Ammon's horn (tissue), 1 donor: ENCODE measurements around the gene SNRK.
"Not testable (repeated sequence)": the region's sequence is repeated elsewhere in the genome, so short reads cannot be mapped to it uniquely, and the experiment has no call there.

ENCODE experiments used
- DNase-seq: peaks from one replicate; pipeline ENCODE4 v3.0.0-alpha.2; 2016; ENCODE audit warnings: low spot score

SNRK gene

DNA sequence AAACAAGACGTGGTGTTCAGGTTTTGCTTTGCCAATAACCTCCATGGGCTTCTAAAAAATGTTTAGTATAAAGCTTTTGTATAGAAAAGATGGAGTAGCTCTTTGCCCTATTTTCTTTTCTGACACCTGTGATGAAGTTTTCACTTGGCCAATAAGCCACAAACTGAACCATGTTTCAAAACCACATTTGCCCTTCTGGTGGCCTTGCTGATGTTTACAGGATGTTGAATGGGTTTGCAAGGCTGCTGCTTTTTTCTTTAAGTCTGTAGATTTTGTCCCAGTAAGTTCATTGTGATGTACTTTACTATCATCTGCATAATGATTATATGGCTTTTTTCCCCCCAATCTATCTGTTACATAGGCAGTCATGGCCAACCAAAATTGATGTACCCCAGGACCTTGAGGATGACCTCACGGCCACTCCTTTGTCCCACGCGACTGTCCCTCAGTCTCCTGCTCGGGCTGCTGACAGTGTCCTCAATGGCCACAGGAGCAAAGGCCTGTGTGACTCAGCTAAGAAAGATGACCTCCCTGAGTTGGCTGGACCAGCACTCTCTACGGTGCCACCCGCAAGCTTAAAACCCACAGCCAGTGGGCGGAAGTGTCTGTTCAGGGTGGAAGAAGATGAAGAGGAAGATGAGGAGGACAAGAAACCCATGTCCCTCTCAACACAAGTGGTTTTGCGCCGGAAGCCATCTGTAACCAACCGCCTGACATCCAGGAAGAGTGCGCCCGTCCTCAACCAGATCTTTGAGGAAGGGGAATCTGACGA is 60.8 kb downstream of the SNRK start:
- DNase-seq, result no peak

DNA sequence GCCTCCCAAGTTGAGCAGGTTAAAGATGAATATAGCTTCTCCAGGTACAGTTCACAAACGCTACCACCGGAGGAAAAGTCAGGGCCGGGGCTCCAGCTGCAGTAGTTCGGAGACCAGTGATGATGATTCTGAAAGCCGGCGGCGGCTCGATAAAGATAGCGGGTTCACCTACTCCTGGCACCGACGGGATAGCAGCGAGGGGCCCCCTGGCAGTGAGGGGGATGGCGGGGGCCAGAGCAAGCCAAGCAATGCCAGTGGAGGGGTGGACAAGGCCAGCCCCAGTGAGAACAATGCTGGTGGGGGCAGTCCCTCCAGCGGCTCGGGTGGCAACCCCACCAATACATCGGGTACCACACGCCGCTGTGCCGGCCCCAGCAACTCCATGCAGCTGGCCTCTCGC is 61.4 kb downstream of the SNRK start:
- no peak for DNase-seq

DNA sequence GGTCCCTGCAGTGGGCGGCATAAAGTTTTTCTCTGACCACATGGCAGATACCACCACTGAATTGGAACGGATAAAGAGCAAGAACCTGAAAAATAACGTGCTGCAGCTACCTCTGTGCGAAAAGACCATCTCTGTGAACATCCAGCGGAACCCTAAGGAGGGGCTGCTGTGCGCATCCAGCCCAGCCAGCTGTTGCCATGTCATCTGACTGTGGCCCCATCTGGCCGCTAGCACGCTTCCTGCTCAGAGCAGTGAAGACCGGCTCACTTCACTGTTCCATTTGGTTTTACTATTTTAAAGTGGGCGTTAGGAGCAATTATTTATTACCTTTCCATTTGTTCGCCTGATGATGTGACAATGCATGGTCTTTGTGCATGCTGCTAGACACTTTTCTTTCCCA is 62.0 kb downstream of the SNRK start:
- no peak for DNase-seq

DNA sequence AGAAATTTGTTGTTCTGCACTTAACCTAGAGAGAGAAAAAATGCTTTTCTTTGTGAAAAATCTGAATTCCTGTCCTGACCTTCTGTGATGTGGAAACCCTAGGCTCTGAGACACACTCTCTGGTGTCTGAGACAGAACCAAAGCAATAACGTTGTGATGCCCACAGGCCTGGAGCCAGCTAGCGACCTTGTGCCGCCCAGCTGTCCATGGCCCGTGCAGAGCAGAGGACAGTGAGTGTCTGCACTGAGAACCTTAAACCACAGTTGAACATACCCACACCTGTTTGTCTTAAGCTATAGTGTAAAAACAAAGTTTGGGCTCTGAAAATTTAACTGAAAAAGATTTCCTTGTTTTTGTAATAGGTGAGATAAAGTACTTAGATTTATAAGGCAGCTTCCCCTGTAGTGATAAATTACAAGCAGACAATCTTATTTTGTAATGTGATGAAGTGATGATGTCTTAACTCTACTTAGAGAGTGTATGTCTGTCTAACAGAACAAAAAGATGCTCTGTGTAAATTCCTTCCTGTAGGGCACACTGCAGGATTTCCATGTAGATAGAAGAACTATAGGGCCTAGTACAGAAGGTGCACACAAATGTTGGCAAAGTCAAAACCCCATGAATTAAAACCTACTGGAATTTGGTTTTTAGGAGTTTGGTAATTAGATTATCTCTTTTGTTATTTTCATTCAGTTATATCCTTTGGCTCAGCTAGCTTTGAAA is 62.7 kb downstream of the SNRK start:
- DNase-seq, result no peak

DNA sequence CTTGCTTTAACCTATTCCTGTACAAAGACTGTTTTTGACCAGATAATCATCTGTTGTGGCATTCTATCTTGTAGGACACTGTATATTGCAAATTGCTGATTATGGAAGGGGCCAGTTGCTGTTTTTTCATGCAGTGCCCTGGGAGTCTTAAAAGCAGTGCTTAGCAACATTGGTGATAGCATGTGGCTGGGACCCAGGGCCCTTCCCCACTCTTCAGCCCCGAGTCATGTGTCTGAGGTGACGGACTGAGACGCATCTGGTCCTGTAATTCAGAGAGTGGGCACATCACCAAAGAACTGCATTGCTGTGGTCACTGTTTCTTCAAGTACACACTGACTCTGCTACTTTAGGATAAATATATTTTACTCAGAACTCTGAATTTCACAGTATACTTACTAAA is 63.4 kb downstream of the SNRK start:
- no peak for DNase-seq

DNA sequence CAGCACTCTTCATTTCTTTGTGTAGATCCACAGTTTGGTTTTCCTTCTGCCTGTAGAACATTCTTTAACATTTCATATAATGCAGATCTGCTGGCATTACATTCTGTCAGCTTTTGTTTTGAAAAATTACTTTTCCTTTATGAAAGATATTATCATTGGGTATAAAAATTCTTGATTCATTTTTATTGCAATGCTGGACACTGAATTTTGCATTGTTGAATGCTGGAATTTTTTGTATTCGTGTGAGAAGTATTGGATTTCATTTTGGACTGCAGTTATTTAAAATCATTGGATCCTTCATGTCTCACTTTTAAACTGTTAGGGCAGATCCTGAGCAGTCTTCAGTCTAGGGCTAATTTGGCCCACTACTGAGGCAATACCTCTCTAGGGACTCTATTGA is 67.1 kb downstream of the SNRK start:
- no peak for DNase-seq

DNA sequence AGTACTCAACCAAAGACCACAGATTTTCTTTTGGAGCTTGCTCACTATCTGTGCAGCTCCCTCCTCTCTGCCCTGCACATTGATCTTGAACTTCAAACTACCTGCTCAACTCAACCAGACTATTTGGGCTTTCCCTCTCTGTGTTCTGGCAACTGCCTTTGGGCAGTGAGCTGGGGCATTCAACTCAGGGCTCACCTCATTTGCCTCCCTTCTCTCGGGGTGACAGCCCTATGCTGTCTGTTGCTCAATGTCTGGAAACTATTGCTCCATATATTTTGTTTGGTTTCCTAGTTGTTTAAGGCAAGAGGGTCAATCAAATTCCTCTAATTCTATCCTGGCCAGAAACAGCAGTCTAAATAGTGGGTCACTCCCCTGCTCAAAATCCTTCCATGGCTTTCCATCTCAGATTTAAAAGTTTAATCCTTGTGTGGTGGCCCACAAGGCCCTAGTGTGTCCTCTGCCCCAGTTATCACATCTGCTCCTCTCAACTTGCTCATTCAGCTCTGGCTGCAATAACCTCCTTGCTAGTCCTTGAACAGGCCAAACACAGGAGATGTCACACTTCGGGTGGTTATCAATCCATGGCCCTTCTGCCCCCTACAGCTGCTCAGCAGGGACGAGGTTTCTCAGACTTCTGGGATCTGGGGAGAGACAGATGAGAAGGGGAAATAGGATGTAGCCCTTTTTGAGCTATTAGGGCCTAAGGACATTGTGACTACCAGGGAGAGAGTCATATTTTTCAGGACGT is 67.8 kb downstream of the SNRK start:
- no peak for DNase-seq

DNA sequence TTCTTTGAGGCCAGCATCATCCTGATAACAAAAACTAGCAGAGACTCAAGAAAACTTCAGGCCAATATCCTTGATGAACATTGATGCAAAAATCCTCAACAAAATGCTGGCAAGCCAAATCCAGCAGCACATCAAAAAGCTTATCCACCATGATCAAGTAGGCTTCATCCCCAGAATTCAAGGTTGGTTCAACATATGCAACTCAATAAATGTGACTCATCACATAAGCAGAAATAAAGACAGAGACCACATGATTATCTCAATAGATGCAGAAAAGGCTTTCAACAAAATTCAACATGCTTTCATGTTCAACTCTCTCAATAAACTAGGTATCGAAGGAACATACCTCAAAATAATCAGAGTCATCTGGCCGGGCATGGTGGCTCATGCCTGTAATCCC is 69.7 kb downstream of the SNRK start:
- not testable (repeated sequence) for DNase-seq

DNA sequence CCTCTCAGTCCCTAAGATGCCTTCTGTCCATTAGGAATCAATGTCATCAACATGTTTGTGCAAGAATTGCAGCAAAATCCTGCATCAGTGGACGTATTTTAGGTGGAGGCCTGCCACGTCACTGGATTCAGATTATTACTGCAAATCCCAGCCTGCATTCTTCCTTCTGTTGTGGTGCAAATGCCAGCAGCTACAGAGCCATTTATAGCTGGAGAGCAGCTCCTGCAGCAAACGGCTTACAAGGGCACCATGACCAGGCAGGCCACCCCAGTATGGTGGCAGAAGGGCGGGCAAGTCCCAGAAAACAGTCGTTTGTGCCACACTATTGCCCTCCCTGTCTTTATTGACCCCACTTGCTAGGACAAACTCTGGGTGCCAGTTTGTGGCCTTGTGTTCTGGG is 74.7 kb downstream of the SNRK start:
- no peak for DNase-seq

DNA sequence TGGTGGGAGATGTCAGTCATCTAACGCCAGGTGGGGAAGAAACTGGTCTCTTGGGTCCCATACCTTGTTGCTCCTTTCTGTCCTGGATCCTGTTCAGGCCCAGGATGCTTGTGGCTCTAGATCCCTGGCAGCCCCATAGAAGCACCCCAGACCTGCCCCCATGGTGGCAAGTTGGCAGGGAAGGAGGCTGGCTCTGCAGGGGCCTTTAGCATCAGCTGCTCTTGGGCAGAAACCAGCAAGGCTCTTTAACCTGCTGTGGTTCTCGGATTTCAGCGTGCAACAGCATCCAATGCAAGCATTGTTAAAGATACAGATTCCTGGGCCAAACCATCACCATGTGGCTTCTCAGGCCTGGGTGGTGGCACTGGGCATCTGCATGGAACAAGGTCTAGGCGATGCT is 75.8 kb downstream of the SNRK start:
- DNase-seq, result no peak

DNA sequence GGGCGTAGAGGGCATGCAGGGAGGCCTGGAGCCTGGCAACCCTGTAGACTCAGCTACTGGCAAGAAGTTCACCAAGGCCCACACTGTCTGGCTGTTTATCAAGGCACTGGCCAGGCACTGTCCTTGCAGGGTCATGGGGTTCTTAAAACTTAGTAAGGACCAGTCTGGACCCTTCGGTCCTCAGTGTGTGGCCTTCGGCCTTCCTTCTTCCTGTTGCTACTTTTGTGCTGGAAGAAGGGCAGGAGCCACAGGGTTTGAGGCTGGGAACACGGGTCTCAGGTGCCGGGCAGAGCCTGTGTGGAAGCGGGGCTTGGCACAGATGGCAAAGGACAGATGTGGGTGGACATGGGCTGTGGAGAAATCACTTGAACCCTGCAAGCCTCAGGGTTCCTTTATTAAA is 76.6 kb downstream of the SNRK start:
- no peak for DNase-seq

DNA sequence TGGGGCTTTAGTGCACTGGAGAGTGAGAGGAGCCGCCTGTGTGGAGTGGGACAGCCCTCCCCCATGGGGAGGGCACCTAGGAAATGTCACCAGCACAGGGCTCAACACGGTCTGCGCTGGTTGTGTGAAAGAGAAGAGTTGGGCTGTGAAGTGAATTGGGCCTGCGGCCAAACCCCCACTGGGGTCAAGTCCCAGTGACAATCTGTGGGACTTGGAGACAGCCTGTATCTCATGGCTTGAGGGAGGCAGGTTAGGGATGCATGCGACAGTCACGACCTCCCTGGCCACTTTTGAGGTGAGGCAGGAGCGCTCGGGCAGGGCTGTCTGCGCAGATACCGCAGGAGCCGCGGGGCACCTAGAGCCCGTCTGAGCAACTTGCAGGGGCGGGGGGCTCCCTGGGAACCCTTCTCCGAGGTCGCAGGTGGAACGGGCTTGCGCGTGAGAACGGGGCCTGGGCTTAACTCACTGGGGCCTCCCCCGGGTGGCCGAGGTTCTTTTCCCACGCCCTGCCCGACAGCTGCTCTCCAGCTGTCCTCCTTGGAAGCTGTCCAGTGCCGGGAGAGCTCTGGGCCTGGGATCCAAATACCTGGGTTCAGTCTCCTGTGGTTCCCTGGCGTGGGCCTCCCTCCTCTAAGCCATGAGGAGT is 77.4 kb downstream of the SNRK start:
- no peak for DNase-seq

DNA sequence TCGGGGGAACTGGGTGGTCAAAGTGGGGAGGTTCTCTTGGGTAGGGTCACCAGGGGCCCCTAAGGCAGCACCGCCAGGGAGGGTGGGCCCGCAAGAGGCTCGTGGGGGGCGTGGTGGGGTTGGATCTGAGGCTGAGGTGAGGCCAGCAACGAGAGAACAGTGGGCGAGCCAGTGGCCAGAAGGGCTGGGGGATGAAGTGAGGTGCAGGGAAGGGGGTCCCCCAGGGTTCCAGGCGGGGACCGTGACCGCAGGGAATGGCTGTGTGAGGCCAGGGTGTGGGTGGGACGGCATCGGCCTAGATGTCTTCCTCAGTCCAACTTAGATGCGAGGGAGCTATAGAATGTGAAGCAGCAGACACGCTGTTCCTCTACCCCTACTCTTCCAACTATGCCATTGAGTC is 78.2 kb downstream of the SNRK start:
- no peak for DNase-seq

DNA sequence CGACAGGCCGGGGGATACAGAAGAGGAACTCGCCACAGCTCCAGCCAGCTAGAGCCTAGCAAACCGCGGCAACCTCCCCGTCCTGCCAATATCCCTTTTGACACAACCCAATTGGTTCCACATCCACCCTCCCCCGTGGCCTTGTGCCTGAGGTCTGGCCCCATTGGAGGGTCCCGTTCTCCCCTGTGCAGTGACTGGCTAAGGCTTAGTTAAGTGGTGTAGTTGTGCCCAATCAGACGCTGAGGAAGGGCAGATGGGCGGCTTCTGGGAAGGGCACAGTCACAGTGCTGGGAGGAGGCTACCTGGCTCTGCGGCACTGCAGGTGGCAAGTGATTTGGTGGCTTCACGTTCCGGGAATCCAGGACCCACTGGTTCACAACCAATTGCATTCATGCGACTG is 78.6 kb downstream of the SNRK start:
- no peak for DNase-seq

DNA sequence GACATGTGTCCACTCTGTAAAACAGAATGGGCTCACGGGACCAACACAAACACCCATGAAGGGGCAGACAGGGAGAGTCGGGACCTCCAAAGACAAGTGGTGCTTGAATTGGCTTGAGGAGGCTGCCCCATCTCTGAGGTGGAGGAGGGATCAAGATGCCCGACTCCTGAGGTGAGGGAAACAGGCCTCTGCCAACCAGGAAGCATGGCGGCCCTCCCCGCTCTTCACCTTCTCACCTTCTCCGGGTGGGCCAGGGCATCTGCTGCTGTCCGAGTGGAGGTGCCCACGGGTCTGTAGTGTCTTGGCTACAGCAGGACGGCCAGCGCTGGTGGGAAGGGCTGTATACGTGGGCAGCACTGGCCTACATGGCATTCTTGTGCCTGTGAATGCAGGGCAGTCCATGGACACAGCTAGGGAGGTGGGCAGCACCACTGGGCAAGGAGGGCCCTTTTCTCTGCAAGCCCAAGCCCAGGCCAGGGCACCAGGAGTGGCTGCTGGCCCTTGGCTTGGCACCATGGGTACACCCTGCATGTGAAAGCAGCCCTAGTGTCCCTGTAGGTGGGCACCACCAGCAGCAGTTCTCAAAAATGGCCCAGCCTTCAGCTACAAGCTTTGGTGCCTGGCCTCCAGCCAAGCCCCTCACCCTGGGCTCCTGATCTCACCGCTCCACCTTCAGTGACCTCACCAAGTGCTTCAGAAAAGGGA is 79.4 kb downstream of the SNRK start:
- DNase-seq, result no peak

DNA sequence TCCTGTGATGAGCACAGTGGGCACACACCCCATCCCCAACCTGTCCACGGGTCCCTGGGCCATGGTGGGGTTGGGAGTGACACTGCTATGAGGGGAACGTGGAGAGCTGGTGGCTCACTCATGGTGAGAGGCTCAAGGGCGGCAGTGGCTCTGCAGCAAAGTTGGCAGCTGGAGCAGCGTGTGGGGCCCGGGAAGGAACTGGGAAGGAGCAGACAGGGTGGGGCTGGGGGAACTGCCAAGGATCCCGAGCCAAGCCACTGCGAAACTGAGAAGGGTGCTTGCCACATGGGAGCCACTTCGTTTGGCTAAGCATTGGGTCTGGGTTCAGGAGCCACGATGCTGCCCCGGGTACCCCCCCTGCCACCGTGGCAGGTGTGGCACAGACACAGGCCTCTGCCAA is 80.1 kb downstream of the SNRK start:
- no peak for DNase-seq

DNA sequence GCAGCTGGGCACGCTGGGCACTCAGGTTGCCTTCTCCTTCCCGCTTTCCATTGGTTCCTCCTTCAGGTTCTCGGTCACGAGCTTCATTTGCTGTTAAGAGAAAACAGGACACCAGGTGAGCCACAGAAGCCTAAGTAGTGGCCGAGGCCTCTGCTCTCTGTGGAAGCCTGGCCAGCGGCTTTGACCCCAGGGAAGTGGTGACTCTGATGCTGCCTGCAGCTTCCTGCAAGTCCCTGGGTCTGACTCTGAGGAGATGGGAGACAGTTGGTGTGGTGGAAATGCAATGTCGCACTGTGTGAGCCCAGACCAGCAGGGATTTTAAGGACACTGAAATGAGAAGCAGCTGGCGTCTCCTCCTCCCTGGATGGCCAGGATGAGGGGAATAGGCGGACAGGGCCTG is 80.5 kb downstream of the SNRK start:
- DNase-seq, result no peak

DNA sequence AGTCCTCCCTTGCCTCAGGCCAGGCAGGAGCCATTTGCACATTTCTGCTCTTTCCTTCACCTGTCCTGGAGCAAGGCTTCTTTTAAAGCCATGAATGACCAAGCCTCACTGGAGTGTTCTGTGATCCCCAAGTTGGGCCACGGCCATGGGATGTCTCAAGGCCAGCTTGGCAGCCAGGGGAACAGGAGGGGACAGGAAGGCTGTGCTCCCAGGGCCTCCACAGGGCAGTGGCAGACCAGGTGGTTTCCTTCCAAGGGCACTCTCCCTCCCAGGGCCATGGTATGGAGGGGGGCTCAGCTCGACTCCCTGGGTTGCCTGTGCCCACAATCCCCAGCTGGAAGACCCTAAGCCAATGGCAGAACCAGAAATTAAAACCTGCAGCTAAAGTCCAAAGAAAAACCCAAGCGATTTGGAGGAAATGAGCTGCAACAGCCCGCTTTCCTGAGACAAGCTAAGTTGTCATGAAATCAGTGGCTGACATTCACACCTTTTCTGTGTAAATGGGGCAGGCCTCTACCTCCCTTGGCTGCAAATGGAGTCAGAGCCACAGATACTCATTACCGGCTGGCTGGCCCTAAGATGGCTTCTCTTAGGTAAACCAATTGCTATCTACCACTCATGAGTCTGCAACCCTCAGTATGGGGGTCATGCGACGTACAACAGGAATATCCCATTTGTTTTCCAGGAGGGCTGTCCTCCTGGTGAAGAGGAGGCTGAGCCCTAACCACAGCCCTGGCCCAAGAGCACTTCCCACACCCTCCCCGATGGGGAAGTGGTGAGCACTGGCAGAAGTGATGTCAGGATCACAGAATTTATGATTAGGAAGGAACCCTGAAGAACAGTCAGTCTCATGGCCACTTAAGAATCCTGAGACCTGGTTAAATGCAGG is 83.3 kb downstream of the SNRK start:
- no peak for DNase-seq

DNA sequence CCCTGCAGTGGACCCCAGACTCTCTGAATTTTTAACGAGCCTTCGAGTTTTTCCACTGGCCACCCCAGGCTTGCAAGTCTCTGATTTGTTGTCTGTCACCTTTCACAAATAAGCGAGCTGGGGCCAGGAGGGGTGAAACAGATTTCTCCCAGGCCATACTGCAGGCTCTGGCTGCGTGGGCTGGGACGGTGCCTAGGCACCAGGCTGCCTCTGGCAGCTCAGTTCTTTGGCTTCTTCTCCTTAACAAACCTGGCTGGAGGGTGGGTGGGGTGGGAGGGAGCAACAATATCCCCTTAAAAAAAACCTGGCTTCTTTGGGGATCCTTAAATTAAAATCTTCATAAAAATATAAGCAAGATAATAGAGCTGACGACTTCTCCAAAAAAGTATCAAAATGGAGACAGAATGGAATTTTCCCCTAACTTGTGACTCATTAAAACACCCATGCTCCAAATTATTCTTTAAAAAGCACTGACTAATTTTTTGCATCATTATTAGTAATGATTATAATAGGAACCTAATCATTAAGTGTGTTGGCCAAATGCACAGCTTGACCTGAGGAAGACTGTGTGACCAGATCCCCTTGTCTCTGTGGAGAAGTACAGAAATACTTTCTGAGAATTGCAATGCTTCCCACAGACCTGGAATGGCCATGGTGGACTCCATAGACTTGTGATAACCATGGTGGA is 84.1 kb downstream of the SNRK start:
- no peak for DNase-seq

DNA sequence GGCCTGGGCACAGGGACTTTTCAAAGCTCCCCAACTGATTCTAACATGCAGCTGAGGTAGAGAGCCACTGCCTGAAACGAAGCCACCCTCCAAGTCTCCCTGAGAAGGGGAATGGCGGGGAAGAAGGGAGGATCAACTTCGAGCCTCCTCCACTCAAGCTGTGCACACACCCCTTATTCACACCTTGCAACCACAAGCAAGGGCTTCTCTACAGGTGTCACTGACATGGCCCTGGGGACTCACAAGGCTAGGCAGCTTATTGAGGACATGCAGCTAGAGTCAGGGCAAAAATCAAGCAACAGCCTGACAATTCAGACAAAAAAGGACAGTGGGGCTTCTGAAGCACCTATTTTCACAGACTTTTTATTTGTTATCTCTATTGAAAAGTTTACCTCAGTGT is 85.2 kb downstream of the SNRK start:
- no peak for DNase-seq
